Thoracic aorta (tissue), 2 donors: ENCODE results near the gene CCDC136. TPM values are rescaled to one million over a fixed set of nuclear protein-coding genes. Genes with fewer than 3 reads are reported as not detected.

Source experiments
- ATAC-seq: fragments of 150-250 bp; one replicate; pipeline ENCODE4 v1.8.0; 2017; ENCODE audit warnings: low read depth; ENCODE audit not compliant: insufficient number of reproducible peaks, low FRiP score
- DNase-seq: peaks from one replicate; pipeline ENCODE4 v3.0.0-alpha.2; 2020; ENCODE audit warnings: low spot score
- H3K27ac ChIP-seq, 2 donors: fragments of 200-600 bp; sonication (generic); 1 replicate in 1 of 2; 2 replicates in 1 of 2; pipeline ENCODE4 v1.5.1; 2016; ENCODE audit warnings: mild to moderate bottlenecking in 2 of 2, moderate library complexity in 2 of 2
- H3K27me3 ChIP-seq: fragments of 200-600 bp; sonication (generic); replicated peaks from 2 replicates; pipeline ENCODE4 v1.6.0; 2016; ENCODE audit warnings: mild to moderate bottlenecking; ENCODE audit not compliant: insufficient read depth
- H3K36me3 ChIP-seq: fragments of 200-600 bp; sonication (generic); one replicate; pipeline ENCODE4 v1.5.1; 2016
- H3K4me1 ChIP-seq, 2 donors: fragments of 200-600 bp; sonication (generic); 1 replicate in 1 of 2; 2 replicates in 1 of 2; pipeline versions ENCODE4 v1.5.1 to v1.6.0; 2016; ENCODE audit warnings: low read depth in 2 of 2, mild to moderate bottlenecking in 1 of 2; ENCODE audit not compliant: control insufficient read depth in 1 of 2
- H3K4me3 ChIP-seq: fragments of 200-600 bp; sonication (generic); 2 replicates; pipeline ENCODE4 v1.5.1; 2016; ENCODE audit warnings: mild to moderate bottlenecking
- H3K9me3 ChIP-seq: fragments of 200-600 bp; sonication (generic); 2 replicates; pipeline ENCODE4 v1.5.1; 2016
- CTCF ChIP-seq: fragments of 200-600 bp; sonication (generic); IDR thresholded peaks from one replicate; pipeline ENCODE4 v1.5.1; 2019; ENCODE audit warnings: antibody characterized with exemption
- total RNA-seq, 2 donors: library from RNA; depleted of rRNA; stranded (reverse); fragments of >200 nt; gene quantifications; one replicate each; pipeline versions ENCODE4 v1.1.0 to v1.2.3, GENCODE V29; 2016

The CCDC136 gene
- total RNA-seq, 2 donors from 2014 or later: 29.3 to 34.7 TPM

DNA sequence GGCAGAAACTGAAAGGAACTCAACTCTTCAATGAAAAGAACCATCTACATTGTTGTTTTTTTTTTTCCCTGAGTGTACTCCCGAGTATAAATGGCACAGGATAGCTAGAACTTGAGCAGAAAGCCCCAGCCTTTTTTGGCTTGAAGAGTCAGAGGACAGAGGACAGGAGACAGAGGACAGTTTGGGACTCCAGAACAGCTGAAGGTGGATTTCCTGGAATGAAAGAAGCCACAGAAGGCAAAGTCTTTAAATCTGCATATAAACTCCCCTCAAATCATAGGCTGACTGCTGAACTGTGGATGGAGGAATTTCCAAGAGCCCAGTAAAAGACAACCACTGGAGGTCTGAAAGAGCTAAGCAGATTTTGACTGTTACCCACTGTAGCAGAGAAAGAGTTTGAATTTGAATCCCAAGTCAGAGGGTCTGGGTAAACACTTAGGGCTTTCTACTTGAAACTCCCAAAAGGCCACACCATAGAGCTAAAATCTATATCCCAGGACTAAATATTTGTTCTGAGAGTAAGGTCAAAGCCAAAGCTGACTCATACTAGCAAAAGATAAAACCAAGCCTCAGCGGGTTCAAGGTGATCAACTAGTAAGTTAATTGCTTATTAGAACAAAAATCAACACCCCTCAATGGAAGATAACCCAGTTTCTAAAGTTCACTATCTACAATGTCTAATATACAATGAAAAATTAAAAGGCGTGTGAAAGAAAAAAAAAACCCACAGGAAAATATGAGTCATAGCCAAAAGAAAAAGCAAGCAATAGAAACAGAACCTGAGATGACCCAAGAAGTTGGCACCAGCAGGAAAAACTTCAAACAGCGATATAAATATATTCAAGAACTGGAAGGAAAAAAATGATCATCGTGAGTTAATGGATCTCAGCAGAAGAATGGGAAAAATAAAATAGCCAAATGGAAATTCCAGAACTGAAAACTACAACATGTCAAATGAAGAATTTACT lies 14.3 kb upstream of the CCDC136 start:
- Histone ChIP-seq H3K27ac (peak overlapping the region in 1 of 2 donors; percentile 65), H3K9me3 (no peaks in the 10 kb centered on the region), H3K27me3 (no peaks in the 10 kb centered on the region), H3K4me1 (peaks cover 10 to 17% of the 10 kb centered on the region in 2 donors), H3K4me3 (no peak overlapping the region), H3K36me3 (peaks cover 5% of the 10 kb centered on the region)
- DNase-seq: no peak
- TF ChIP-seq CTCF: no peak
- peak; percentile 42 for ATAC-seq

- Histone ChIP-seq H3K36me3 (peaks cover 5% of the 10 kb centered on the region), H3K4me1 (peaks cover 17 to 27% of the 10 kb centered on the region in 2 donors), H3K4me3 (no peak overlapping the region), H3K9me3 (no peaks in the 10 kb centered on the region), H3K27ac (no peak overlapping the region), H3K27me3 (no peaks in the 10 kb centered on the region)
- TF ChIP-seq CTCF: no peak
- ATAC-seq (no peak), DNase-seq (no peak)
These were observed 12.8 kb upstream of the CCDC136 start for GRCh38 chr7:128778946-128779345.

GRCh38 chr7:128781126-128781525 lies 10.6 kb upstream of the CCDC136 start:
- Histone ChIP-seq H3K4me3 (no peak overlapping the region), H3K4me1 (peaks cover 17 to 28% of the 10 kb centered on the region in 2 donors), H3K9me3 (no peaks in the 10 kb centered on the region), H3K27me3 (no peaks in the 10 kb centered on the region), H3K27ac (peak overlapping the region; percentile 60 to 70), H3K36me3 (no peaks in the 10 kb centered on the region)
- ATAC-seq (peak; percentile 51), DNase-seq (no peak)
- TF ChIP-seq CTCF: no peak

- no peaks in the 10 kb centered on the region for H3K27me3 ChIP-seq
- no peak for ATAC-seq
- TF ChIP-seq CTCF: no peak
These were observed 9.9 kb upstream of the CCDC136 start for GRCh38 chr7:128781851-128782250.

GRCh38 chr7:128783143-128783861 lies 8.5 kb upstream of the CCDC136 start:
- Histone ChIP-seq H3K36me3 (no peaks in the 10 kb centered on the region), H3K9me3 (no peaks in the 10 kb centered on the region), H3K27me3 (no peaks in the 10 kb centered on the region), H3K27ac (peak overlapping the region; percentile 56 to 70), H3K4me1 (peaks cover 17 to 28% of the 10 kb centered on the region in 2 donors), H3K4me3 (no peak overlapping the region)
- no peak for TF ChIP-seq CTCF
- DNase-seq (peak; percentile 30), ATAC-seq (peak; percentile 30)

More at GRCh38 chr7:128781851-128782250, 9.9 kb upstream of the CCDC136 start:
- H3K36me3 ChIP-seq: no peaks in the 10 kb centered on the region
- DNase-seq: no peak
- peaks cover 17 to 28% of the 10 kb centered on the region in 2 donors for H3K4me1 ChIP-seq
- H3K4me3 ChIP-seq: no peak overlapping the region
- no peaks in the 10 kb centered on the region for H3K9me3 ChIP-seq
- peak overlapping the region in 1 of 2 donors; percentile 70 for H3K27ac ChIP-seq
